ENCODE measurements around the gene POLG. TPM values are rescaled to one million over a fixed set of nuclear protein-coding genes. Genes with fewer than 3 reads are reported as not detected.

POLG gene
- total and polyA plus RNA-seq, 3 experiments from 2014 or later, result 56.0 to 110 (median 106) TPM

Other genes starting within 250 kb of the POLG start
- 10 to 100 TPM; 68.7 to 79.8 TPM for gene ABHD2, start 246.4 kb downstream of the POLG start, total RNA-seq
- gene ABHD2, start 246.4 kb downstream of the POLG start, polyA plus RNA-seq, result 22.9 TPM
- gene RLBP1, start 113.2 kb downstream of the POLG start, total RNA-seq, result not detected
- not detected for gene RLBP1, start 113.2 kb downstream of the POLG start, polyA plus RNA-seq
- 100 to 1,000 TPM; 140 to 145 TPM for gene FANCI, start 90.8 kb downstream of the POLG start, total RNA-seq
- 6.7 TPM for gene FANCI, start 90.8 kb downstream of the POLG start, polyA plus RNA-seq
- not detected for gene RHCG, start 161.8 kb upstream of the POLG start, total RNA-seq
- gene RHCG, start 161.8 kb upstream of the POLG start, polyA plus RNA-seq, result not detected
- gene TICRR, start 240.6 kb upstream of the POLG start, total RNA-seq, result 10 to 100 TPM; 14.0 TPM
- not detected for gene TICRR, start 240.6 kb upstream of the POLG start, polyA plus RNA-seq